ENCODE data around the gene SPG21.

Gene SPG21

GRCh38 chr15:64938192-64938591, 51.5 kb downstream of the SPG21 start:
- TF ChIP-seq EZH2phosphoT487 (IDR thresholded peaks at IDR 0.05; ENCODE audit: borderline replicate concordance) (no peak), CTCF (conservative IDR thresholded peaks at IDR 0.05; ENCODE audit: low read length) (no peak)
- Histone ChIP-seq H3K36me3 (ENCODE audit: insufficient read depth, low read length) (no peaks in the 10 kb centered on the region), H3K4me1 (ENCODE audit: insufficient read depth, low read length, poor library complexity, severe bottlenecking) (no peaks in the 10 kb centered on the region), H3K9ac (ENCODE audit: low read depth, low read length, poor library complexity, severe bottlenecking) (no peak overlapping the region), H3F3A (ENCODE audit: low read depth) (no peaks in the 10 kb centered on the region), H4K20me1 (ENCODE audit: insufficient read depth, low read length, poor library complexity, severe bottlenecking) (no peaks in the 10 kb centered on the region), H3K4me3 (ENCODE audit: low read length, poor library complexity, severe bottlenecking) (no peak overlapping the region), H3K79me2 (ENCODE audit: insufficient read depth, low read length) (no peaks in the 10 kb centered on the region), H3K27me3 (ENCODE audit: insufficient read depth, low read length, poor library complexity, severe bottlenecking) (no peaks in the 10 kb centered on the region), H3K4me2 (ENCODE audit: low read depth, low read length, poor library complexity, severe bottlenecking) (no peak overlapping the region), H2AFZ (ENCODE audit: low read length) (no peak overlapping the region), H3K9me2 (replicated peaks; ENCODE audit: low read depth, low read length) (no peaks in the 10 kb centered on the region), H3K9me3 (ENCODE audit: insufficient read depth, low read depth, low read length) (no peaks in the 10 kb centered on the region)

- Histone ChIP-seq H2AFZ (ENCODE audit: low read length) (no peak overlapping the region), H3K27me3 (ENCODE audit: insufficient read depth, low read length, poor library complexity, severe bottlenecking) (no peaks in the 10 kb centered on the region), H3K9me2 (replicated peaks; ENCODE audit: low read depth, low read length) (no peaks in the 10 kb centered on the region), H3K36me3 (ENCODE audit: insufficient read depth, low read length) (no peaks in the 10 kb centered on the region), H3K4me3 (ENCODE audit: low read length, poor library complexity, severe bottlenecking) (no peak overlapping the region), H3K4me2 (ENCODE audit: low read depth, low read length, poor library complexity, severe bottlenecking) (no peak overlapping the region), H3K9ac (ENCODE audit: low read depth, low read length, poor library complexity, severe bottlenecking) (no peak overlapping the region), H3K4me1 (ENCODE audit: insufficient read depth, low read length, poor library complexity, severe bottlenecking) (no peaks in the 10 kb centered on the region), H3F3A (ENCODE audit: low read depth) (no peaks in the 10 kb centered on the region), H3K9me3 (ENCODE audit: insufficient read depth, low read depth, low read length) (no peaks in the 10 kb centered on the region), H3K79me2 (ENCODE audit: insufficient read depth, low read length) (no peaks in the 10 kb centered on the region), H4K20me1 (ENCODE audit: insufficient read depth, low read length, poor library complexity, severe bottlenecking) (no peaks in the 10 kb centered on the region)
- TF ChIP-seq CTCF (conservative IDR thresholded peaks at IDR 0.05; ENCODE audit: low read length): no peak
- no peak for TF ChIP-seq EZH2phosphoT487 (IDR thresholded peaks at IDR 0.05; ENCODE audit: borderline replicate concordance)
Measured at GRCh38 chr15:64934023-64934422, 55.7 kb downstream of the SPG21 start.

GRCh38 chr15:64931381-64931780, 58.3 kb downstream of the SPG21 start:
- H3K4me3 ChIP-seq (ENCODE audit: low read length, poor library complexity, severe bottlenecking): no peak overlapping the region
- no peaks in the 10 kb centered on the region for H3F3A ChIP-seq (ENCODE audit: low read depth)
- no peaks in the 10 kb centered on the region for H3K36me3 ChIP-seq (ENCODE audit: insufficient read depth, low read length)
- no peak overlapping the region for H3K9ac ChIP-seq (ENCODE audit: low read depth, low read length, poor library complexity, severe bottlenecking)
- H3K79me2 ChIP-seq (ENCODE audit: insufficient read depth, low read length): no peaks in the 10 kb centered on the region
- TF ChIP-seq CTCF (conservative IDR thresholded peaks at IDR 0.05; ENCODE audit: low read length) (no peak), EZH2phosphoT487 (IDR thresholded peaks at IDR 0.05; ENCODE audit: borderline replicate concordance) (no peak)
- H3K9me3 ChIP-seq (ENCODE audit: insufficient read depth, low read depth, low read length): no peaks in the 10 kb centered on the region
- H3K4me1 ChIP-seq (ENCODE audit: insufficient read depth, low read length, poor library complexity, severe bottlenecking): no peaks in the 10 kb centered on the region
- H3K9me2 ChIP-seq (replicated peaks; ENCODE audit: low read depth, low read length): no peaks in the 10 kb centered on the region
- no peak overlapping the region for H3K4me2 ChIP-seq (ENCODE audit: low read depth, low read length, poor library complexity, severe bottlenecking)
- no peaks in the 10 kb centered on the region for H4K20me1 ChIP-seq (ENCODE audit: insufficient read depth, low read length, poor library complexity, severe bottlenecking)
- H3K27me3 ChIP-seq (ENCODE audit: insufficient read depth, low read length, poor library complexity, severe bottlenecking): no peaks in the 10 kb centered on the region
- no peak overlapping the region for H2AFZ ChIP-seq (ENCODE audit: low read length)
